Sigmoid colon (tissue), 4 donors: ENCODE data around the gene EFHD2.

Experiments used
- CTCF ChIP-seq, 4 experiments: fragments of 450-650 bp in 3 of 4; fragments of 200-600 bp in 1 of 4; IDR thresholded peaks; one replicate each; pipeline ENCODE4 v1.5.1; 2016 to 2019; ENCODE audit warnings: antibody characterized with exemption in 4 of 4, mild to moderate bottlenecking in 3 of 4, moderate library complexity in 2 of 4
- EP300 ChIP-seq, 4 donors: sonication (generic); formaldehyde crosslinking; IDR thresholded peaks; one replicate each; pipeline ENCODE4 v1.6.1; 2017; ENCODE audit warnings: antibody characterized with exemption in 4 of 4
- POLR2A ChIP-seq, 2 donors: fragments of 450-650 bp; IDR thresholded peaks; one replicate each; pipeline ENCODE4 v1.6.1; 2016; ENCODE audit warnings: antibody characterized with exemption in 2 of 2, mild to moderate bottlenecking in 2 of 2, moderate library complexity in 2 of 2
- POLR2AphosphoS5 ChIP-seq, 4 donors: sonication (generic); formaldehyde crosslinking; IDR thresholded peaks; one replicate each; pipeline ENCODE4 v1.6.1; 2017; ENCODE audit warnings: antibody characterized with exemption in 4 of 4

- TF ChIP-seq CTCF (IDR thresholded peaks at IDR 0.05) (no peak), POLR2AphosphoS5 (IDR thresholded peaks at IDR 0.05) (no peak), EP300 (IDR thresholded peaks at IDR 0.05) (no peak), POLR2A (IDR thresholded peaks at IDR 0.05) (no peak)
These were observed 25.8 kb downstream of the EFHD2 start for GRCh38 chr1:15435239-15436077.
